IMR-90 (cell line): ENCODE data around the gene EPHA5. TPM values are rescaled to one million over a fixed set of nuclear protein-coding genes. Genes with fewer than 3 reads are reported as not detected.

Experiments
- ATAC-seq: fragments of 200-7000 bp; cut with Tn5 transposase; 2 replicates; pipeline ENCODE4 v1.9.1; 2020; ENCODE audit warnings: low read depth, mild to moderate bottlenecking, moderate library complexity
- BruUV-seq: library from RNA; stranded (reverse); fragments of 400-500 nt; replicated peaks from 2 replicates; lab custom pipeline; 2021; lab: Mats Ljungman, UMichigan
- CTCF ChIA-PET: fragments of 300-600 bp; formaldehyde crosslinking; extraction: SDS; loops from one replicate; lab custom pipeline; 2021; ENCODE audit warnings: antibody characterized with exemption; lab: Yijun Ruan, JAX
- POLR2A ChIA-PET: fragments of 300-600 bp; sonication (Branson Sonifier 250); formaldehyde crosslinking; loops from one replicate; lab custom pipeline; 2022; ENCODE audit warnings: antibody characterized with exemption; ENCODE audit not compliant: unreplicated experiment; lab: Charles Lee
- DNase-seq: peaks from one replicate; pipeline ENCODE4 v3.0.0; 2013
- H2AFZ ChIP-seq: replicated peaks from 2 replicates; pipeline ENCODE3; 2013; ENCODE audit warnings: low read length, mild to moderate bottlenecking; ENCODE audit not compliant: poor library complexity
- H2AK5ac ChIP-seq: 2 replicates; pipeline ENCODE4 v1.6.1; 2013; ENCODE audit warnings: low read depth, low read length, inconsistent platforms
- H2AK9ac ChIP-seq: replicated peaks from 2 replicates; pipeline ENCODE3; 2013; ENCODE audit warnings: mild to moderate bottlenecking, low read depth, low read length, moderate library complexity; ENCODE audit not compliant: poor library complexity
- H2BK120ac ChIP-seq: 2 replicates; pipeline ENCODE4 v1.6.1; 2013; ENCODE audit warnings: low read depth, low read length, inconsistent platforms
- H2BK15ac ChIP-seq: 3 replicates; pipeline ENCODE4 v1.6.1; 2013; ENCODE audit warnings: low read depth, low read length, inconsistent platforms
- H2BK20ac ChIP-seq: 2 replicates; pipeline ENCODE4 v1.6.1; 2013; ENCODE audit warnings: low read depth, mild to moderate bottlenecking, inconsistent platforms, low read length, moderate library complexity
- H2BK5ac ChIP-seq: 2 replicates; pipeline ENCODE4 v1.6.1; 2013; ENCODE audit warnings: mild to moderate bottlenecking, low read depth, low read length, inconsistent platforms; ENCODE audit not compliant: poor library complexity, severe bottlenecking
- H3K14ac ChIP-seq: replicated peaks from 2 replicates; pipeline ENCODE4 v1.6.1; 2013; ENCODE audit warnings: low read depth, low read length, inconsistent platforms
- H3K18ac ChIP-seq: 2 replicates; pipeline ENCODE4 v1.6.1; 2013; ENCODE audit warnings: low read depth, low read length, control low read depth
- H3K23ac ChIP-seq: 2 replicates; pipeline ENCODE4 v1.6.1; 2013; ENCODE audit warnings: low read depth, low read length, inconsistent platforms
- H3K27ac ChIP-seq: 2 replicates; pipeline ENCODE4 v1.5.1; 2013; ENCODE audit warnings: mild to moderate bottlenecking, control low read depth, low read length; ENCODE audit not compliant: insufficient read depth
- H3K27me3 ChIP-seq: 2 replicates; pipeline ENCODE4 v1.6.1; 2013; ENCODE audit warnings: low read length; ENCODE audit not compliant: control insufficient read depth, insufficient read depth
- H3K36me3 ChIP-seq: 2 replicates; pipeline ENCODE4 v1.6.1; 2013; ENCODE audit warnings: low read length, mixed read lengths; ENCODE audit not compliant: control insufficient read depth, insufficient read depth
- H3K4ac ChIP-seq: 2 replicates; pipeline ENCODE4 v1.6.1; 2013; ENCODE audit warnings: low read depth, low read length, inconsistent platforms
- H3K4me1 ChIP-seq: 2 replicates; pipeline ENCODE4 v1.6.1; 2013; ENCODE audit warnings: low read length, mixed read lengths; ENCODE audit not compliant: control insufficient read depth, insufficient read depth
- H3K4me2 ChIP-seq: 2 replicates; pipeline ENCODE4 v1.6.1; 2013; ENCODE audit warnings: low read depth, mild to moderate bottlenecking, control low read depth, low read length, moderate library complexity
- H3K4me3 ChIP-seq: 2 replicates; pipeline ENCODE4 v1.5.1; 2013; ENCODE audit warnings: low read depth, mild to moderate bottlenecking, control low read depth, low read length, moderate library complexity; ENCODE audit not compliant: insufficient read depth
- H3K56ac ChIP-seq: 2 replicates; pipeline ENCODE4 v1.6.1; 2013; ENCODE audit warnings: low read length, inconsistent platforms; ENCODE audit not compliant: insufficient read depth; ENCODE audit errors: extremely low read depth
- H3K79me1 ChIP-seq, 2 experiments: 2 replicates each; pipeline ENCODE4 v1.6.1; 2013; ENCODE audit warnings: low read length in 2 of 2, inconsistent platforms in 1 of 2, low read depth in 1 of 2
- H3K9ac ChIP-seq: 2 replicates; pipeline ENCODE4 v1.6.1; 2013; ENCODE audit warnings: low read depth, low read length, control low read depth
- H3K9me1 ChIP-seq: 2 replicates; pipeline ENCODE4 v1.6.1; 2013; ENCODE audit warnings: low read length, inconsistent platforms; ENCODE audit not compliant: insufficient read depth
- H3K9me3 ChIP-seq: 2 replicates; pipeline ENCODE4 v1.6.1; 2013; ENCODE audit warnings: low read length; ENCODE audit not compliant: control insufficient read depth, insufficient read depth
- H4K20me1 ChIP-seq: 2 replicates; pipeline ENCODE4 v1.6.1; 2013; ENCODE audit warnings: low read length, inconsistent platforms; ENCODE audit not compliant: insufficient read depth
- H4K5ac ChIP-seq: 2 replicates; pipeline ENCODE4 v1.6.1; 2013; ENCODE audit warnings: mild to moderate bottlenecking, low read depth, low read length, control low read depth
- H4K8ac ChIP-seq, 2 experiments: 2 replicates each; pipeline ENCODE4 v1.6.1; 2013; ENCODE audit warnings: low read depth in 2 of 2, low read length in 2 of 2, control low read depth in 1 of 2, inconsistent platforms in 1 of 2
- H4K91ac ChIP-seq: 2 replicates; pipeline ENCODE4 v1.6.1; 2013; ENCODE audit warnings: low read depth, low read length, inconsistent platforms; ENCODE audit not compliant: insufficient read depth
- BHLHE40 ChIP-seq: fragments of 150-350 bp; IDR thresholded peaks from 2 replicates; pipeline ENCODE4 v1.6.1; 2016; ENCODE audit warnings: mild to moderate bottlenecking, low read depth, low read length
- CEBPB ChIP-seq: IDR thresholded peaks from 2 replicates; pipeline ENCODE4 v1.6.1; 2012; ENCODE audit warnings: low read depth, low read length, improper control_type of control experiment
- CTCF ChIP-seq: conservative IDR thresholded peaks from 2 replicates; pipeline ENCODE4 v1.5.1; 2012; ENCODE audit warnings: mild to moderate bottlenecking, low read depth, low read length, improper control_type of control experiment
- ELK1 ChIP-seq: fragments of 150-350 bp; IDR thresholded peaks from 2 replicates; pipeline ENCODE4 v1.6.1; 2016; ENCODE audit warnings: low read depth, mild to moderate bottlenecking, low read length, moderate library complexity, borderline replicate concordance
- FOS ChIP-seq: fragments of 150-350 bp; IDR thresholded peaks from 2 replicates; pipeline ENCODE4 v1.6.1; 2016; ENCODE audit warnings: low read depth, low read length
- MAFK ChIP-seq: IDR thresholded peaks from 2 replicates; pipeline ENCODE4 v1.6.1; 2012; ENCODE audit warnings: low read depth, low read length, improper control_type of control experiment
- MAZ ChIP-seq: IDR thresholded peaks from 2 replicates; pipeline ENCODE4 v1.6.1; 2012; ENCODE audit warnings: low read depth, mild to moderate bottlenecking, low read length, improper control_type of control experiment, moderate library complexity, borderline replicate concordance
- MXI1 ChIP-seq: IDR thresholded peaks from 2 replicates; pipeline ENCODE4 v1.6.1; 2012; ENCODE audit warnings: low read depth, mild to moderate bottlenecking, low read length, moderate library complexity, borderline replicate concordance
- NFE2L2 ChIP-seq: fragments of 150-350 bp; IDR thresholded peaks from 2 replicates; pipeline ENCODE4 v1.6.1; 2016; ENCODE audit warnings: low read depth, mild to moderate bottlenecking, low read length
- POLR2A ChIP-seq: IDR thresholded peaks from 2 replicates; pipeline ENCODE4 v1.6.1; 2012; ENCODE audit warnings: mild to moderate bottlenecking, low read depth, low read length
- RAD21 ChIP-seq: IDR thresholded peaks from 2 replicates; pipeline ENCODE4 v1.6.1; 2012; ENCODE audit warnings: low read length, improper control_type of control experiment
- RCOR1 ChIP-seq: IDR thresholded peaks from 2 replicates; pipeline ENCODE4 v1.6.1; 2012; ENCODE audit warnings: mild to moderate bottlenecking, low read length, improper control_type of control experiment; ENCODE audit not compliant: insufficient replicate concordance
- RFX5 ChIP-seq: IDR thresholded peaks from 2 replicates; pipeline ENCODE4 v1.8.0; 2012; ENCODE audit warnings: low read depth, mild to moderate bottlenecking, low read length, moderate library complexity
- SMC3 ChIP-seq: fragments of 150-350 bp; IDR thresholded peaks from 2 replicates; pipeline ENCODE4 v1.6.1; 2016; ENCODE audit warnings: low read depth, mild to moderate bottlenecking, antibody characterized with exemption, low read length, moderate library complexity
- USF2 ChIP-seq: fragments of 150-350 bp; IDR thresholded peaks from 2 replicates; pipeline ENCODE4 v1.6.1; 2017; ENCODE audit warnings: mild to moderate bottlenecking, antibody characterized with exemption, low read length, low read depth
- WGBS, 2 experiments: methylation state at CpG; one replicate each; pipeline versions ENCODE4 v1.1.5 to v1.1.7; 2013; ENCODE audit warnings: missing lambda C conversion rate in 2 of 2; ENCODE audit not compliant: insufficient read length in 1 of 2; ENCODE audit errors: extremely low coverage in 2 of 2; 5-methylcytosine and 5-hydroxymethylcytosine counted together
- dilution Hi-C: fragments of 300-500 bp; cut with HindIII; formaldehyde crosslinking; loops from one replicate; pipeline ENCODE4 v1.14.3; 2018; ENCODE audit warnings: low sequenced_read_pairs; ENCODE audit not compliant: unreplicated experiment
- in situ Hi-C: fragments of 300-500 bp; cut with MboI; formaldehyde crosslinking; loops from 3 replicates; pipeline ENCODE4 v1.14.3; 2019; ENCODE audit warnings: low sequenced_read_pairs, inconsistent platforms, mixed read lengths
- intact Hi-C: fragments of 100-400 bp; cut with micrococcal nuclease; formaldehyde crosslinking; loops from 2 replicates; pipeline ENCODE4 v1.10.0; 2022
- polyA plus RNA-seq, 3 experiments: library from polyadenylated mRNA; depleted of rRNA; stranded (reverse); fragments of >200 nt; gene quantifications; 2 replicates each; pipeline ENCODE4 v1.2.3, GENCODE V29; 2012; ENCODE audit warnings: low replicate concordance in 1 of 3
- total RNA-seq: library from RNA; depleted of rRNA; stranded (reverse); fragments of >200 nt; gene quantifications from 2 replicates; pipeline ENCODE4 v1.2.3, GENCODE V29; 2012

Gene EPHA5
- total and polyA plus RNA-seq, 2 of the 4 experiments (the other 2 are of a cell fraction): 0.07 to 0.18 TPM

GRCh38 chr4:65450899-65451298 lies 219.4 kb downstream of the EPHA5 start:
- Histone ChIP-seq H3K4me1 (no peaks in the 10 kb centered on the region), H4K91ac (no peak overlapping the region), H3K9me3 (no peaks in the 10 kb centered on the region), H3K9me1 (no peaks in the 10 kb centered on the region), H2BK20ac (no peak overlapping the region), H3K4ac (no peak overlapping the region), H2AK5ac (no peak overlapping the region), H4K8ac (no peak overlapping the region), H2AK9ac (no peak overlapping the region), H3K14ac (no peak overlapping the region), H3K23ac (no peak overlapping the region), H2BK15ac (no peak overlapping the region), H3K27ac (no peak overlapping the region), H3K4me3 (no peak overlapping the region), H3K79me1 (no peaks in the 10 kb centered on the region), H3K18ac (no peak overlapping the region), H2AFZ (no peak overlapping the region), H3K9ac (no peak overlapping the region), H3K36me3 (no peaks in the 10 kb centered on the region), H2BK5ac (no peak overlapping the region), H2BK120ac (no peak overlapping the region), H4K20me1 (no peaks in the 10 kb centered on the region), H4K5ac (no peak overlapping the region), H3K4me2 (no peak overlapping the region), H3K27me3 (no peaks in the 10 kb centered on the region), H3K56ac (no peak overlapping the region)
- TF ChIP-seq BHLHE40 (no peak), MAFK (no peak), POLR2A (no peak), MAZ (no peak), RFX5 (no peak), CTCF (no peak), ELK1 (no peak), SMC3 (no peak), USF2 (no peak), NFE2L2 (no peak), FOS (no peak), RAD21 (no peak), CEBPB (no peak), RCOR1 (no peak), MXI1 (no peak)
- ChIA-PET CTCF (no interaction called here), POLR2A (no interaction called here)
- intact Hi-C loops (no loop called here), in situ Hi-C loops (no loop called here), dilution Hi-C loops (no loop called here)
- DNase-seq: no peak
- no peak for ATAC-seq
- no CpG with 5 or more reads among the region's 2 CpGs for WGBS, 2 experiments
- no TSS peak for BruUV-seq
